Subcutaneous abdominal adipose tissue (tissue), 5 donors: Measurements from ENCODE around the gene APCDD1L.

ENCODE experiments used
- H3K27ac ChIP-seq: one replicate; pipeline ENCODE4 v1.7.0; 2013; ENCODE audit warnings: low read depth, mild to moderate bottlenecking, inconsistent platforms, low read length, moderate library complexity
- H3K27me3 ChIP-seq, 5 donors: one replicate each; pipeline ENCODE4 v1.7.0; 2013; ENCODE audit warnings: low read length in 5 of 5, inconsistent platforms in 1 of 5; ENCODE audit not compliant: control insufficient read depth in 5 of 5, insufficient read depth in 4 of 5
- H3K36me3 ChIP-seq, 5 donors: one replicate each; pipeline ENCODE4 v1.7.0; 2013; ENCODE audit warnings: low read length in 5 of 5; ENCODE audit not compliant: control insufficient read depth in 5 of 5, insufficient read depth in 5 of 5
- H3K4me1 ChIP-seq, 5 donors: one replicate each; pipeline ENCODE4 v1.7.0; 2013; ENCODE audit warnings: low read length in 5 of 5, mild to moderate bottlenecking in 3 of 5, moderate library complexity in 1 of 5; ENCODE audit not compliant: control insufficient read depth in 5 of 5, insufficient read depth in 5 of 5
- H3K4me3 ChIP-seq, 5 donors: one replicate each; pipeline ENCODE4 v1.7.0; 2013; ENCODE audit warnings: low read length in 5 of 5, low read depth in 1 of 5
- H3K9ac ChIP-seq, 5 donors: one replicate each; pipeline ENCODE4 v1.7.0; 2013; ENCODE audit warnings: low read length in 5 of 5, mild to moderate bottlenecking in 4 of 5, moderate library complexity in 3 of 5
- H3K9me3 ChIP-seq, 5 donors: one replicate each; pipeline ENCODE4 v1.7.0; 2013; ENCODE audit warnings: low read length in 5 of 5; ENCODE audit not compliant: control insufficient read depth in 5 of 5
- donor health status: healthy.
- donor health status: healthy.
- donor health status: healthy.
- donor health status: healthy.
- donor health status: healthy.

The APCDD1L gene

GRCh38 chr20:58479726-58480440, 35.3 kb downstream of the APCDD1L start:
- Histone ChIP-seq H3K36me3 (no peaks in the 10 kb centered on the region), H3K9ac (no peak overlapping the region), H3K27ac (no peak overlapping the region), H3K4me1 (peaks cover 0 to 9% (median 8%) of the 10 kb centered on the region in 5 donors), H3K4me3 (no peak overlapping the region), H3K27me3 (peaks cover 0 to 6% (median 0%) of the 10 kb centered on the region in 5 donors), H3K9me3 (peaks cover 0 to 11% (median 8%) of the 10 kb centered on the region in 5 donors)

GRCh38 chr20:58478141-58478805, 36.9 kb downstream of the APCDD1L start:
- no peak overlapping the region for H3K27ac ChIP-seq
- no peak overlapping the region for H3K4me3 ChIP-seq
- peaks cover 0 to 6% (median 0%) of the 10 kb centered on the region in 5 donors for H3K27me3 ChIP-seq
- H3K36me3 ChIP-seq, result no peaks in the 10 kb centered on the region
- H3K4me1 ChIP-seq, result peaks cover 0 to 9% (median 8%) of the 10 kb centered on the region in 5 donors
- peaks cover 0 to 11% (median 8%) of the 10 kb centered on the region in 5 donors for H3K9me3 ChIP-seq
- H3K9ac ChIP-seq, result no peak overlapping the region

- H3K36me3 ChIP-seq, result no peaks in the 10 kb centered on the region
- no peak overlapping the region for H3K4me3 ChIP-seq
- peaks cover 0 to 11% (median 8%) of the 10 kb centered on the region in 5 donors for H3K9me3 ChIP-seq
- H3K4me1 ChIP-seq, result peaks cover 4 to 7% (median 5%) of the 10 kb centered on the region in 5 donors
- no peak overlapping the region for H3K27ac ChIP-seq
- H3K27me3 ChIP-seq, result peaks cover 0 to 14% (median 0%) of the 10 kb centered on the region in 5 donors
- no peak overlapping the region for H3K9ac ChIP-seq
These were observed 39.7 kb downstream of the APCDD1L start for GRCh38 chr20:58475466-58475865.

- Histone ChIP-seq H3K4me3 (no peak overlapping the region), H3K9me3 (peaks cover 0 to 11% (median 8%) of the 10 kb centered on the region in 5 donors), H3K27me3 (peaks cover 0 to 14% (median 0%) of the 10 kb centered on the region in 5 donors), H3K4me1 (peaks cover 2 to 7% (median 4%) of the 10 kb centered on the region in 5 donors), H3K36me3 (no peaks in the 10 kb centered on the region), H3K27ac (no peak overlapping the region), H3K9ac (no peak overlapping the region)
These were observed 41.5 kb downstream of the APCDD1L start for GRCh38 chr20:58473453-58474425.

GRCh38 chr20:58472273-58473018, 42.8 kb downstream of the APCDD1L start:
- Histone ChIP-seq H3K27me3 (peaks cover 0 to 14% (median 0%) of the 10 kb centered on the region in 5 donors), H3K36me3 (no peaks in the 10 kb centered on the region), H3K9ac (no peak overlapping the region), H3K9me3 (peaks cover 0 to 2% (median 0%) of the 10 kb centered on the region in 5 donors), H3K4me1 (peaks cover 2 to 7% (median 4%) of the 10 kb centered on the region in 5 donors), H3K4me3 (no peak overlapping the region), H3K27ac (no peak overlapping the region)

GRCh38 chr20:58471193-58472164, 43.7 kb downstream of the APCDD1L start:
- Histone ChIP-seq H3K4me1 (peaks cover 2 to 7% (median 4%) of the 10 kb centered on the region in 5 donors), H3K9me3 (no peaks in the 10 kb centered on the region), H3K27me3 (peaks cover 0 to 14% (median 0%) of the 10 kb centered on the region in 5 donors), H3K9ac (no peak overlapping the region), H3K27ac (no peak overlapping the region), H3K4me3 (no peak overlapping the region), H3K36me3 (no peaks in the 10 kb centered on the region)

- peaks cover 2 to 7% (median 4%) of the 10 kb centered on the region in 5 donors for H3K4me1 ChIP-seq
- H3K27ac ChIP-seq, result no peak overlapping the region
- H3K4me3 ChIP-seq, result no peak overlapping the region
- H3K36me3 ChIP-seq, result no peaks in the 10 kb centered on the region
- peaks cover 0 to 14% (median 0%) of the 10 kb centered on the region in 5 donors for H3K27me3 ChIP-seq
- H3K9ac ChIP-seq, result no peak overlapping the region
- H3K9me3 ChIP-seq, result no peaks in the 10 kb centered on the region
These were observed 44.6 kb downstream of the APCDD1L start for GRCh38 chr20:58470336-58471192.

GRCh38 chr20:58469616-58470015, 45.6 kb downstream of the APCDD1L start:
- H3K27me3 ChIP-seq, result peaks cover 0 to 14% (median 0%) of the 10 kb centered on the region in 5 donors
- H3K9me3 ChIP-seq, result no peaks in the 10 kb centered on the region
- H3K4me3 ChIP-seq, result no peak overlapping the region
- H3K9ac ChIP-seq, result no peak overlapping the region
- peaks cover 2 to 7% (median 4%) of the 10 kb centered on the region in 5 donors for H3K4me1 ChIP-seq
- no peaks in the 10 kb centered on the region for H3K36me3 ChIP-seq
- H3K27ac ChIP-seq, result no peak overlapping the region
